SK-N-MC (cell line): ENCODE data around the gene ZNF576.

Experiments
- EZH2 ChIP-seq: fragments of 200-600 bp; sonication (generic); IDR thresholded peaks from one replicate; pipeline ENCODE4 v1.6.1; 2017; ENCODE audit warnings: antibody characterized with exemption
- FOXP2 ChIP-seq: optimal IDR thresholded peaks from 2 replicates; pipeline ENCODE3; 2011; ENCODE audit warnings: mild to moderate bottlenecking, moderate library complexity; ENCODE audit not compliant: insufficient read depth; ENCODE audit errors: extremely low read length, control extremely low read depth
- POLR2AphosphoS5 ChIP-seq: IDR thresholded peaks from 2 replicates; pipeline ENCODE4 v1.6.1; 2012; ENCODE audit warnings: mild to moderate bottlenecking, low read depth, low read length, borderline replicate concordance

DNA sequence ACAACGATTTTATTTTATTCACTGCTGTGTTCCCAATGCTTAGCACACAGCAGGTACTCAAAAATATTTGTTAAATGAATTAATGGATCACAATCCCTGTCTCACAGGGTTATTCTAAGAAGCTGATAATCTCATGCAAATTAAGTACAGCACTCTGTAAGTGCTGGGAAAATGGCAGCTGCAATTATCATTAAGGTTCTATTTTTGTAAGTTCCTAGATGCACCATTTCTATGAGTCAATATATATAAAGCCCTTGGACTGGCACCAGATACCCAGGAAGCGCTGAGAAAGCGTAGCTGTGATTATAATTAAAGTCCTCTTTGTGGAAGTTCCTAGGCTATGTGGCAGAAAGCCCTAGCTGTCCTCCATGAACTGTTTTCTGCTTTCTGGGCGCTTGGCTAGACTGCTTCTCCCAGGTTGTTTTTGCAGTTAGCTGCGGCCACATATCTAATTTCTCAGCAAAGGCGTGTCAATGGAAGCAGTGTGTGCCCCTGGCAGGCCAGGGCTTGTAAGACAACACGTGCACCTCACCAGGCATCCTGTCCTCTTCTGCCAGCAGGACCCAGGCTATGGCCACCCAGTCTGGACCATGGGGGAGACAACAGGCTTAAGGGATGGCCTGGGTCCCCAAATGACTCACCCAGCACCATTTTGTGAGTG is 10.3 kb downstream of the ZNF576 start:
- TF ChIP-seq EZH2: no peak
- TF ChIP-seq POLR2AphosphoS5: no peak
- no peak for TF ChIP-seq FOXP2
